OCI-LY1 (cell line): ENCODE measurements around the gene INTS14.

Experiments used
- H2AFZ ChIP-seq: fragments of 200-600 bp; sonication (generic), shearing (Covaris generic); 2 replicates; pipeline ENCODE4 v1.6.0; 2014; ENCODE audit warnings: antibody characterized with exemption, mild to moderate bottlenecking, low read length
- H3F3A ChIP-seq: fragments of 200-600 bp; sonication (generic), shearing (Covaris generic); 2 replicates; pipeline ENCODE4 v1.6.0; 2014; ENCODE audit warnings: mild to moderate bottlenecking, antibody characterized with exemption, low read length, moderate library complexity; ENCODE audit not compliant: insufficient read depth
- H3K27ac ChIP-seq: fragments of 200-600 bp; sonication (generic); 2 replicates; pipeline ENCODE4 v1.5.1; 2014; ENCODE audit warnings: low read length, mixed run types, mild to moderate bottlenecking, low read depth; ENCODE audit not compliant: poor library complexity, severe bottlenecking
- H3K27me3 ChIP-seq: fragments of 200-600 bp; sonication (generic); 2 replicates; pipeline ENCODE4 v1.6.0; 2014; ENCODE audit warnings: antibody characterized with exemption, mild to moderate bottlenecking, low read length, moderate library complexity; ENCODE audit not compliant: insufficient read depth
- H3K36me3 ChIP-seq: fragments of 200-600 bp; sonication (generic); 2 replicates; pipeline ENCODE4 v1.6.1; 2014; ENCODE audit warnings: mild to moderate bottlenecking, antibody characterized with exemption, low read length, moderate library complexity, mixed read lengths; ENCODE audit not compliant: insufficient read depth
- H3K4me1 ChIP-seq: fragments of 200-600 bp; sonication (generic); 2 replicates; pipeline ENCODE4 v1.5.1; 2014; ENCODE audit warnings: mild to moderate bottlenecking, low read length, moderate library complexity; ENCODE audit not compliant: insufficient read depth, severe bottlenecking
- H3K4me2 ChIP-seq: fragments of 200-600 bp; sonication (generic), shearing (Covaris generic); 2 replicates; pipeline ENCODE4 v1.6.1; 2014; ENCODE audit warnings: low read length
- H3K4me3 ChIP-seq: fragments of 200-600 bp; sonication (generic); 2 replicates; pipeline ENCODE4 v1.5.1; 2014; ENCODE audit warnings: low read length, low read depth, mild to moderate bottlenecking, mixed read lengths; ENCODE audit not compliant: poor library complexity, severe bottlenecking
- H3K79me2 ChIP-seq: fragments of 200-600 bp; shearing (Covaris generic); 2 replicates; pipeline ENCODE4 v1.6.1; 2016; ENCODE audit warnings: mixed run types, low read length, mixed read lengths; ENCODE audit not compliant: insufficient read depth
- H3K9ac ChIP-seq: fragments of 200-600 bp; sonication (generic), shearing (Covaris generic); 2 replicates; pipeline ENCODE4 v1.6.1; 2014; ENCODE audit warnings: mild to moderate bottlenecking, low read length, mixed read lengths
- H3K9me2 ChIP-seq: fragments of 200-600 bp; sonication (generic), shearing (Covaris generic); 2 replicates; pipeline ENCODE4 v1.6.1; 2014; ENCODE audit warnings: low read depth, mild to moderate bottlenecking, low read length, mixed read lengths
- H3K9me3 ChIP-seq: fragments of 200-600 bp; shearing (Covaris generic); 2 replicates; pipeline ENCODE4 v1.6.1; 2014; ENCODE audit warnings: low read length, mixed read lengths
- H4K20me1 ChIP-seq: fragments of 200-600 bp; sonication (generic), shearing (Covaris generic); 2 replicates; pipeline ENCODE4 v1.6.0; 2016; ENCODE audit warnings: mild to moderate bottlenecking, low read length; ENCODE audit not compliant: insufficient read depth
- EZH2 ChIP-seq: fragments of 200-600 bp; sonication (generic), shearing (Covaris generic); IDR thresholded peaks from 2 replicates; pipeline ENCODE4 v1.8.0; 2017; ENCODE audit warnings: borderline replicate concordance, mixed run types, mild to moderate bottlenecking, antibody characterized with exemption, low read length, moderate library complexity, mixed read lengths
- TF ChIP-seq, protein P1 (sequence below): fragments of 200-600 bp; sonication (generic), shearing (Covaris generic); IDR thresholded peaks from 2 replicates; pipeline ENCODE4 v1.5.1; 2017; ENCODE audit warnings: mild to moderate bottlenecking, antibody characterized with exemption, low read length, moderate library complexity, mixed read lengths

The INTS14 gene

GRCh38 chr15:65561934-65562333, 49.0 kb downstream of the INTS14 start:
- H3K9me2 ChIP-seq: no peaks in the 10 kb centered on the region
- no peaks in the 10 kb centered on the region; the same call in 1 of the 2 replicates for H3F3A ChIP-seq
- no peak overlapping the region for H3K4me3 ChIP-seq
- no peaks in the 10 kb centered on the region for H3K4me1 ChIP-seq
- H3K27ac ChIP-seq: no peak overlapping the region
- H3K4me2 ChIP-seq: no peak overlapping the region
- no peaks in the 10 kb centered on the region for H4K20me1 ChIP-seq
- peaks cover 100% of the 10 kb centered on the region for H3K36me3 ChIP-seq
- no peaks in the 10 kb centered on the region for H3K79me2 ChIP-seq
- H3K27me3 ChIP-seq: no peaks in the 10 kb centered on the region
- no peak overlapping the region for H2AFZ ChIP-seq
- H3K9ac ChIP-seq: no peak overlapping the region
- TF ChIP-seq EZH2: no peak
- TF ChIP-seq, protein P1, sequence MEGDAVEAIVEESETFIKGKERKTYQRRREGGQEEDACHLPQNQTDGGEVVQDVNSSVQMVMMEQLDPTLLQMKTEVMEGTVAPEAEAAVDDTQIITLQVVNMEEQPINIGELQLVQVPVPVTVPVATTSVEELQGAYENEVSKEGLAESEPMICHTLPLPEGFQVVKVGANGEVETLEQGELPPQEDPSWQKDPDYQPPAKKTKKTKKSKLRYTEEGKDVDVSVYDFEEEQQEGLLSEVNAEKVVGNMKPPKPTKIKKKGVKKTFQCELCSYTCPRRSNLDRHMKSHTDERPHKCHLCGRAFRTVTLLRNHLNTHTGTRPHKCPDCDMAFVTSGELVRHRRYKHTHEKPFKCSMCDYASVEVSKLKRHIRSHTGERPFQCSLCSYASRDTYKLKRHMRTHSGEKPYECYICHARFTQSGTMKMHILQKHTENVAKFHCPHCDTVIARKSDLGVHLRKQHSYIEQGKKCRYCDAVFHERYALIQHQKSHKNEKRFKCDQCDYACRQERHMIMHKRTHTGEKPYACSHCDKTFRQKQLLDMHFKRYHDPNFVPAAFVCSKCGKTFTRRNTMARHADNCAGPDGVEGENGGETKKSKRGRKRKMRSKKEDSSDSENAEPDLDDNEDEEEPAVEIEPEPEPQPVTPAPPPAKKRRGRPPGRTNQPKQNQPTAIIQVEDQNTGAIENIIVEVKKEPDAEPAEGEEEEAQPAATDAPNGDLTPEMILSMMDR: no peak
- H3K9me3 ChIP-seq: peaks cover 15% of the 10 kb centered on the region

DNA sequence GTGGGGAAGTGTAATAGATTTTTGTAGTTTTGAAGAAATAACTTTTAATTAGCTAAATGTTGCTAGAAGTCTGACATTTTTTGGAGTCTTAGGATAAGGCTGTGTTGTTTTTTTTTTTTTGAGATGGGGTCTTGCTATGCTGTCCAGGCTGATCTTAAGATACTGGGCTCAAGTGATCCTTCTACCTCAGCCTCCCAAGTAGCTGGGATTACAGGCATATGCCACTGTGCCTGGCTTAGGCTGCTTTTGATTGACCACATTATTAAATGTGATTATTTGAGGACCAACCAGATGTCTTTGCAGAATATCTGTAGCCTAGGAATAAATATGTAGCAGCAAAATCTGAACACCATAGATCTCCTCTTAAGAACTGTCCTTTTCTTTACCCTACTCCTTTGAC, 51.0 kb downstream of the INTS14 start:
- TF ChIP-seq, protein P1: no peak
- TF ChIP-seq EZH2: no peak
- H3K9me3 ChIP-seq: peaks cover 4% of the 10 kb centered on the region; the same call in 1 of the 2 replicates
- no peaks in the 10 kb centered on the region for H3K4me1 ChIP-seq
- no peak overlapping the region for H3K4me2 ChIP-seq
- H3K36me3 ChIP-seq: peaks cover 100% of the 10 kb centered on the region
- H3K79me2 ChIP-seq: no peaks in the 10 kb centered on the region
- H3K4me3 ChIP-seq: no peak overlapping the region
- H3K9ac ChIP-seq: no peak overlapping the region
- H3K27me3 ChIP-seq: no peaks in the 10 kb centered on the region
- no peaks in the 10 kb centered on the region; the same call in 1 of the 2 replicates for H3F3A ChIP-seq
- no peak overlapping the region for H2AFZ ChIP-seq
- no peaks in the 10 kb centered on the region for H4K20me1 ChIP-seq
- H3K9me2 ChIP-seq: no peaks in the 10 kb centered on the region
- no peak overlapping the region for H3K27ac ChIP-seq

DNA sequence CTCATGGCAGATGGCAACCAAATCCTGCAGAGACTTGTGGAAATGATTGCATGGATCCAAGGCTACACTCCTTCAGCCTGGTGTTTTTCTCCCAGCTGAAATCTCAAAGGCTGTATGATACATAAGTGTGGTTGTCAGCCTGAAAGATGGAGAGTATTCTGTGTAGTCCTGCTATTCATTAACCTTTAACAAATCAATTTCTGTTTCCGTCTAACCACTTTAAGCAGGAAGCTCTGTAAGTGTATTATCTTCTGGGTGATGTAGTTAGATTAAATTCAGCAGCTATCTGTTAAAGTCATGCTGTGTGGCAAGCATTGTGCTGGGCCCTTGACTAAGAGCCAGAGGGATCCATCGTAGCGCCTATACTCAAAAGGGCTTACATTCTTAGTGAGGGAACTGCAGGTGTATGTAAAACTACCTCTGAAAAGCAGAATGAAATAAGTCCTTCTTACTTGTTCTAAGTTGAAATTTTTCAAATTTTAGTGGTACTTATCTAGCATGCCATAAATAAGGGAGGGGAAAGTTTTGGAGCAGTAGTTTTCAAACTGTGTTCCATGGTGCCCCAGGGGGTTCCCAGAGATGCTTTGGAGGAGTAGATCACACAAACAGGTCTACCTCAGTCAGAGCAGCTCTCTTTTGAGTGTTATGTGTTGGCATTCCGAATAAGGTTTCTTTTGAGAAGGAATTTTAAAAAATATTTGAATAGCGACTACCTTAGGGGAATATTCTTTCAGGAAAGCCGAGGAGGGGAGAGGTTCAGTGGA, 51.8 kb downstream of the INTS14 start:
- no peaks in the 10 kb centered on the region for H3K27me3 ChIP-seq
- H3K4me2 ChIP-seq: no peak overlapping the region
- H3K9me2 ChIP-seq: no peaks in the 10 kb centered on the region
- no peak overlapping the region for H3K4me3 ChIP-seq
- TF ChIP-seq EZH2: no peak
- TF ChIP-seq, protein P1: no peak
- no peaks in the 10 kb centered on the region for H4K20me1 ChIP-seq
- peaks cover 2% of the 10 kb centered on the region; the same call in 1 of the 2 replicates for H3K9me3 ChIP-seq
- H3K4me1 ChIP-seq: no peaks in the 10 kb centered on the region
- H3K79me2 ChIP-seq: no peaks in the 10 kb centered on the region
- no peak overlapping the region for H3K9ac ChIP-seq
- H3K36me3 ChIP-seq: peaks cover 99% of the 10 kb centered on the region
- no peaks in the 10 kb centered on the region; the same call in 1 of the 2 replicates for H3F3A ChIP-seq
- no peak overlapping the region for H2AFZ ChIP-seq
- H3K27ac ChIP-seq: no peak overlapping the region
